HTERT RPE-1 (cell line): ENCODE results near the gene SCGB1C1.

Source experiments
- in situ Hi-C: fragments of 300-500 bp; cut with MboI; formaldehyde crosslinking; loops from 4 replicates; pipeline ENCODE4 v1.14.3; 2020; ENCODE audit warnings: low sequenced_read_pairs

SCGB1C1 gene

GRCh38 chr11:204587-205109 is 11.8 kb downstream of the SCGB1C1 start:
- in situ Hi-C loops = no loop called here

GRCh38 chr11:205221-206001 is 12.5 kb downstream of the SCGB1C1 start:
- in situ Hi-C loops = no loop called here

- in situ Hi-C loops = no loop called here
These were observed 13.1 kb downstream of the SCGB1C1 start for GRCh38 chr11:206002-206384.

- in situ Hi-C loops = no loop called here
These were observed 13.8 kb downstream of the SCGB1C1 start for GRCh38 chr11:206526-207207.

- in situ Hi-C loops = no loop called here
These were observed 14.5 kb downstream of the SCGB1C1 start, which contains the start of the genes BET1L and RIC8A for GRCh38 chr11:207208-207862. TSS of gene BET1L (minus strand) at chr11:207399. CDS start at chr11:207321, 78 bp downstream. TSS of gene RIC8A (plus strand) at chr11:207708. CDS start at chr11:208855, 1,147 bp downstream.

DNA sequence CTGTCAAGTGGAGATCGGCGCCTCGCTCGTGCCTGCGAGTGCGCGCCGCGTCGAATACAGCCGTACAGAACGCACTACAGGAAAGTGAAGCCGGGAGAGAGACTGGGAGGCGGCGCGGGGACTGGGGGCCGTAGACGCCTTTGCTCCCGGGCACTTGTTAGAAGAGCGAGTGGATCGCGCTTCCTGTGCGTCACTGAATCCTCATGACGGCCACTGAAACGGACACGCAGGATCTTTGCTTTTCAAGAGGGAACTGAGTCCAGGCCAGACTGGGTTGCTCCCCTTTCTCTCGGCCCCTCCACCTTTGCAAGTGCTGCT is 14.9 kb downstream of the SCGB1C1 start:
- in situ Hi-C loops = no loop called here

GRCh38 chr11:208181-208916 is 15.5 kb downstream of the SCGB1C1 start:
- in situ Hi-C loops = no loop called here

DNA sequence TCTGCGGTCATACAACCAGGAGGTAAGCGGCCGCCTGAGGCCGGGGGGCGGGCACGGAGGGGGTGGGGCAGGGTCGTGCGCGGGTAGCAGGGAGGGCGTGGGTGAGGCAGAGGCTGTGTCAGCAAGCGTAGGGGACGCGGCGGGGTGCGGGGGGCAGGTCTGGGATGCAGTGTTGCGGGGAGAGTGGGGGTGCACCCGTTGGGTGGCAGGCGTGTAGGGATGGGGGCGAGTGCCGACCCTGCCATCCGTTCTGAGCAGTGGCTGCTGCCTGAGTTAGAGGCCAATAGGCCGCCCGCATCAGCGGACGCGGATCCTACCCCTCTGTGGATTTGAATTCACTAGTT is 16.0 kb downstream of the SCGB1C1 start:
- in situ Hi-C loops = no loop called here

GRCh38 chr11:209275-210121 is 16.6 kb downstream of the SCGB1C1 start:
- in situ Hi-C loops = no loop called here

DNA sequence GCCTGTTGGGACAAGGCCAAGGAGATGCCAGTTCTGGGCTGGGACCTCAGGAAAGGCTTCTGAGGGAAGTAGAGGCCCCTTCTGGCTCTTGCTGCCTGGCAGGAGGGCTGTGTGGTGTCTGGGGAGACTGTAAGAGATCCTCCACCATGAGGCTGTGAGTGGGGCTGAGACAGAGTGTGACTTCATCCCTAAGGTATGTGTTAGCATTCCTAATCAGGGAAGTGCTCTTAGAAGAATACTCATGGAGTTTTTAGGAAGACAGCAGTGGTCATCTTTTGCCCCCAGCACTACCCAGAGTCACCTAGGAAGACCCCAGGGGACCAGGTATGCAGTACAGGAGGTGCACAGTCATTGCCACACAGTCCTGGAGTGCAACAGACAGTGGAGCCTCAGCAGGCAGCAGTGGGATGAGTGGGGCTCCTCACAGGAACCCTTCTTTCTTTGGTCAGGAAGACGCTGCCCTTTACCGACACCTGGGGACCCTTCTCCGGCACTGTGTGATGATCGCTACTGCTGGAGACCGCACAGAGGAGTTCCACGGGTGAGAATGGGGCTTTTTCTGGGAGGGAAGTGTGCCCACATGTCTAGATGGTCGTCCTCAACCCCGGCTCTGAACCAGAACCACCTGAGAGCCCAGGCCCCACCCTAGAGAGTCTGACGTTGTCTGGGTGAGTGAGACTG is 17.4 kb downstream of the SCGB1C1 start:
- in situ Hi-C loops = no loop called here

DNA sequence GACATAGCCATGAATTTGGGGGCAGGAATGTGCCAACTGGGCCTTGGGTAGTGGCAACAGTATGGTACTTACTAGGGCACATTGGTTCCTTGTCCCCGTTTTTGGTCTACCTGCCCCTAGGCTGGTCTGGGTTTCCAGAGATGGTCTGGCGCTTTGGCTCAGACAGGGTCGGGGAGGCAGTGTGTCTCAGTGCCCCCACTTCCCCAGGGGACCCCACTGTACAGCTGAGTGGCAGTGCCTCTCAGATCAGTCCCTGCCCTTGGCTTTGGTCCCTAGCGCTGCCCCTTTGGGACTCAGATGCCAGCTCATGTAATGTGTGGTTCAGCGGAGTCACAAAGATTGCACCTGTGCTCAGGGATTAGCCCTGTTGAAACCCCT is 17.9 kb downstream of the SCGB1C1 start:
- in situ Hi-C loops = no loop called here

DNA sequence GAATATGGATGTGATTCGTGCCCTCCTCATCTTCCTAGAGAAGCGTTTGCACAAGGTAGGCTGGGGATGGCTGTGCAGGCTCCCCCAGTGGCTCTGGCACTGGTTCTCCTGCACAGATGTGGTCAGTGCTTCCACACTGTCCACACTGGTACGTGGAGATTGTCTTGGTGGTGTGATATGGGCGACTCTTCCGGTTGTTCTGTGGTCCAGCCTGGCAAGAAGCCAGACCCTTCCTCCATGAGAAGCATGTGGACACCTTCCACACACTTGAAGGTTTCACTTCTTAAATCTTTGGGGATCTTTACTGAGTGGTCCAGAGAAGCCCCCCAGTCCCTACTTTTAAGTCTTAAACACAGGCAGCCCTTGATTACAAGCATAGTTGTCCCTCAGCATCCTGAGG is 18.4 kb downstream of the SCGB1C1 start:
- in situ Hi-C loops = no loop called here

GRCh38 chr11:211741-212140 is 18.9 kb downstream of the SCGB1C1 start:
- in situ Hi-C loops = no loop called here

DNA sequence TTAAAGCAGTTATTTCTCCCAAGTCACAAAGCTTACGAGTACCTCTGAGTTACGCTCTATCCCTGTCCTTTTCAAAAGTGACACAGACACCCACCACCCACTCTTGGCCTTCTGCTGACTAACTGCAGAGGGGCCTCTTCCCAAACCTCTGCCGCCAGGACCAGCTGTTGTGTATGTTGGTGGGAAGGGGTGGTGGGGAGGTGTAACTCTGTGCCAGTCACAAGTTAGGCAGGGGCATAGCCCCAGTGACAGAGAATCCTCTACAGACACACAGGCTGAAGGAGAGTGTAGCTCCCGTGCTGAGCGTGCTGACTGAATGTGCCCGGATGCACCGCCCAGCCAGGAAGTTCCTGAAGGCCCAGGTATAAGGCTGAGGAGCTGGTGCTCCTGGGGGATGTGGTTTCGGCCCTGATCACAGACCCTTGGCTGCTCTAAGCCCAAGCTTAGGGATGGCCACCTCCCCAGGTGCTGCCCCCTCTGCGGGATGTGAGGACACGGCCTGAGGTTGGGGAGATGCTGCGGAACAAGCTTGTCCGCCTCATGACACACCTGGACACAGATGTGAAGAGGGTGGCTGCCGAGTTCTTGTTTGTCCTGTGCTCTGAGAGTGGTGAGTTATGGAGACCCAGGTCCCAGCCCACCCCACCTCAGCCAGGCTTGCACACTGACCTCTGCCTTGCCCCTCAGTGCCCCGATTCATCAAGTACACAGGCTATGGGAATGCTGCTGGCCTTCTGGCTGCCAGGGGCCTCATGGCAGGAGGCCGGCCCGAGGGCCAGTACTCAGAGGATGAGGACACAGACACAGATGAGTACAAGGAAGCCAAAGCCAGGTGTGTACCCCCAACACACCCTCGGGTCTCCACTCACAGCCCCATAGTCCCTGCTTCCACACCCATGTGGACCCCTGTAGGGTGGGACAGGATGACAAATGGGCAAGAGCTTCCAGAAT is 19.5 kb downstream of the SCGB1C1 start:
- in situ Hi-C loops = no loop called here

DNA sequence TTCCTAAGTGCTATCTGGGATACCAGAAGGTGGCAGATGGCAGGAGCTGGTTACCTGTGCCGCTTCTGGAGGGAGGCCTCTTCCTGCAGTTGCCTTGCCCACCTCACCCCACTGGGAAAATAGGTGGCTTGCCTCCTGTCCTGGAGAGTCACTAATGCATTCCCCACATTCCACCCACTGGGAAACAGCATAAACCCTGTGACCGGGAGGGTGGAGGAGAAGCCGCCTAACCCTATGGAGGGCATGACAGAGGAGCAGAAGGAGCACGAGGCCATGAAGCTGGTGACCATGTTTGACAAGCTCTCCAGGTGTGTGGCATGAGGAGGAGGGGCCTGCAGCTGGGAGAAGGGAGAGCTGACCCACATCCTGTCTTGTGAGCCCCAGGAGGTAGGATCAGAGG is 20.2 kb downstream of the SCGB1C1 start:
- in situ Hi-C loops = no loop called here

GRCh38 chr11:214083-214482 is 21.2 kb downstream of the SCGB1C1 start:
- in situ Hi-C loops = no loop called here

DNA sequence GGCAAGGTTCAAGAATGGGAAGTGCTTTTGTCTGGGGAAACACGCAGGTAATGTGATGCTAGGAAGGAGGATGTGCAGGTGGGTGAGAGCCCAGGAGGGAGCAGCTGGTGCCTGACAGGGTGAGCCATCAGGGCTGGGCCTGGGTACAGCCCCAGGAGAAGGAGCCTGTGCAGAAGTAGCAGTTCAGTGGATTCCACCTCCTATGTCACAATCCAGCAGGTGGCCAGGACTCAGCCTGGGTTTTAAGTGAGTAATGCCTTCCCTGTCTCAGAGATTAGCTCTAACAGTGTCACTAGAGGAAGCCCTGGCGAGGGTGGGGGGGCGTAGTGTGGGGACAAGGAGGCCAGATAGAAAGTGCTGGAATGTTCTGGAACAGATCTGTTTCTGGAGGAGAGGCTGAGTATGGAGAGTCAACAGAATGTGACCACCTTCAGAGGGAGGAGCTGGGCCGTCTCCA is 22.7 kb downstream of the SCGB1C1 start:
- in situ Hi-C loops = no loop called here
